Measurements from ENCODE around the gene TRIM58.

TRIM58 gene

GRCh38 chr1:247833601-247834000 lies 23.4 kb upstream of the TRIM58 start:
- no peak for TF ChIP-seq CTCF (IDR thresholded peaks at IDR 0.05; ENCODE audit: borderline replicate concordance, control extremely low read depth, extremely low read depth, insufficient read depth, missing control alignments)
- no peak for DNase-seq (ENCODE audit: low spot score)
- in situ Hi-C loops (cut with MboI; ENCODE audit: low sequenced_read_pairs, unreplicated experiment) = no loop called here

DNA sequence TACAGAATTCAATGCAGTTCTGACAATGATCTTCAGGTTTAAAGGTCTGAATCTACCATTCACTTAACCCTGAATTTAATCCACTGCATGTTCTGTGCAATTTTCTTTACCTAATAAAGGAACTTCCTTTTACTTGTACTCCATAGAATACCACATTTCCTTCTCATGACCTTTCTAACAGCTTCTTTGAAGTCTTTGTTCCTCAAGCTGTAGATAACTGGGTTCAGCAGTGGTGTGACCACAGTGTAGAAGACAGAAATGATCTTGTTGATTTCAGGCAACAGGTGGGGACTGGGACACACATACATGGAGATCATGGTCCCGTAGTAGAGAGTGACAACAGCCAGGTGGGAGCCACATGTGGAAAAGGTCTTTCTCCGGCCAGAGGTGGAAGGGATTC lies 16.2 kb upstream of the TRIM58 start:
- in situ Hi-C loops (cut with MboI; ENCODE audit: low sequenced_read_pairs, unreplicated experiment) = no loop called here
- DNase-seq (ENCODE audit: low spot score) = no peak
- no peak for TF ChIP-seq CTCF (IDR thresholded peaks at IDR 0.05; ENCODE audit: borderline replicate concordance, control extremely low read depth, extremely low read depth, insufficient read depth, missing control alignments)

DNA sequence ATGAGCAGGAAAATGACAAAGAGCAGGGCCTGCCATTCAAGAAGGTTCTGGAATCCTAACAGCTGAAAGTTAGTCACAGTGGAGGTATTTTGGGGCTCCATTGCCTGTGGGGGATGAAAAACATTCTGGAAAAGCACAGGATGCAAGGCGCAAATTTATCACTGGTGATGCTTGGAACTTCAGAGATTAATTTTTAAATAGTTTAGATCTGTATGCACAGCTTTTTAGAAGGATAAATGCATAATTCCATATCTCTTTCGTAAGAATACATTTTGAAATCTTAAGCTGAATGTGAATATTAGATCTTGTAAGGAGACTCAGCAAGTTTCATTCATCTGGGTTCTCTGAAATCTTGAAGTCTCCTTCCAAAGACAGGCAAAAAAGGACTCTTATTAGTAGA lies 15.2 kb upstream of the TRIM58 start, which contains the start of gene OR11L1:
TSS of gene OR11L1 (minus strand) at position 101 of the 400 bp plus-strand sequence. CDS start at position 101, 0 bp downstream.
- TF ChIP-seq CTCF (IDR thresholded peaks at IDR 0.05; ENCODE audit: borderline replicate concordance, control extremely low read depth, extremely low read depth, insufficient read depth, missing control alignments) = no peak
- in situ Hi-C loops (cut with MboI; ENCODE audit: low sequenced_read_pairs, unreplicated experiment) = no loop called here

DNA sequence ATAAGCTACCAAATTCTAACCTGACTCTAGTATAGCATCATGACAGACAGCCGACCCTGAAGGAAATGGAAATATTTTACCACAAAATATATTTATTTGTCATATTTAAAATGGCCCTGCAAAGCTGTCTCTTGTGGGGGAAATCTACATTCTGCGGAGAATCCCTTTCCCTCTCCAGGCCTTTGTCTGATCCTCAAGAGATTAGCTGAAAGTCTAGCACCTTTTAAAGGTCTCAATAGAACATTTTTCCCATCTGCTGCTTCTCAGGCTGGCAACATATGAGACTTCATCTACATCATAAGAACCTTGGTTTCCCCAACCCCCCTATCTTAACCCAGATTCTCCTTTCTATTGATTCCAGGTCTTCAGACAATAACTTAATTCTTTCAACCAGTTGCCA lies 13.6 kb upstream of the TRIM58 start:
- no peak for TF ChIP-seq CTCF (IDR thresholded peaks at IDR 0.05; ENCODE audit: borderline replicate concordance, control extremely low read depth, extremely low read depth, insufficient read depth, missing control alignments)
- in situ Hi-C loops (cut with MboI; ENCODE audit: low sequenced_read_pairs, unreplicated experiment) = no loop called here
- no peak for DNase-seq (ENCODE audit: low spot score)

More for the DNA sequence above, 15.2 kb upstream of the TRIM58 start, which contains the start of gene OR11L1:
- no peak for DNase-seq (ENCODE audit: low spot score)

GRCh38 chr1:247845011-247845692 lies 11.8 kb upstream of the TRIM58 start:
- no peak for DNase-seq (ENCODE audit: low spot score)
- TF ChIP-seq CTCF (IDR thresholded peaks at IDR 0.05; ENCODE audit: borderline replicate concordance, control extremely low read depth, extremely low read depth, insufficient read depth, missing control alignments) = no peak
- in situ Hi-C loops (cut with MboI; ENCODE audit: low sequenced_read_pairs, unreplicated experiment) = no loop called here

DNA sequence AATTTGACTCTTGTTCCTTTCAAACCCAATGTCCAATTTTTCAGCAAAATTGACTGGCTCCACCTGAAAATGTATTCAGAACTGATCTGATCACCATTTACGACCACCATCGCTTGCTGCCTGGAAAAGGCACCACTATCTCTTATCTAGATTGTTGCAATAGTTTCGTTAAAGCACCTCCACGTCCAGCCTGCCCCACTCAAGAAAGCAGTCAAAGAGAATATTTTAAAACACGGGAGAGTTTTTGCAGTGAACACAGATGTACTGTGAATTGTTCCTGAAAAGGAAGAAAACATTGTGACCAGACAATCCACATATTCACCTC lies 11.3 kb upstream of the TRIM58 start:
- in situ Hi-C loops (cut with MboI; ENCODE audit: low sequenced_read_pairs, unreplicated experiment) = no loop called here
- DNase-seq (ENCODE audit: low spot score) = no peak
- no peak for TF ChIP-seq CTCF (IDR thresholded peaks at IDR 0.05; ENCODE audit: borderline replicate concordance, control extremely low read depth, extremely low read depth, insufficient read depth, missing control alignments)
